Stimulated activated CD4-positive, alpha-beta T cell treated with anti-CD3 and anti-CD28 coated beads, Interleukin-2, amount 100 ng/mL, for 4 hours (primary cell): ENCODE results near the gene FAM111A.

ENCODE experiments used
- DNase-seq: peaks from one replicate; pipeline ENCODE4 v3.0.0-alpha.2; 2020; ENCODE audit warnings: low read depth

Gene FAM111A

GRCh38 chr11:59200423-59200746, 57.7 kb downstream of the FAM111A start:
- no peak for DNase-seq

GRCh38 chr11:59201353-59201752, 58.7 kb downstream of the FAM111A start:
- DNase-seq = no peak
